K562 (cell line): ENCODE measurements around the gene GPM6B. TPM values are rescaled to one million over a fixed set of nuclear protein-coding genes. Genes with fewer than 3 reads are reported as not detected.
A peak's percentile ranks its signal among the peaks of the same experiment; 100 is the strongest.

Experiments used
- ATAC-seq: fragments of 200-7000 bp; cut with Tn5 transposase; 3 replicates; pipeline ENCODE4 v1.9.1; 2020; ENCODE audit warnings: moderate library complexity
- BruUV-seq: library from RNA; stranded (reverse); fragments of 400-500 nt; replicated peaks from 2 replicates; lab custom pipeline; 2021; lab: Mats Ljungman, UMichigan
- CTCF ChIA-PET: fragments of 300-600 bp; formaldehyde crosslinking; extraction: SDS; loops from one replicate; lab custom pipeline; 2021; ENCODE audit warnings: low intra/inter-chr PET ratio; lab: Yijun Ruan, JAX
- POLR2A ChIA-PET: fragments of 300-600, 350-650 bp; sonication (Branson Sonifier 250); formaldehyde crosslinking; extraction: SDS; loops from one replicate; lab custom pipeline; 2021; ENCODE audit warnings: antibody characterized with exemption, inconsistent platforms; lab: Yijun Ruan, JAX
- DNase-seq, 4 experiments: peaks; one replicate each; pipeline versions ENCODE4 v3.0.0 to v3.0.0-alpha.2; 2011 to 2018; ENCODE audit warnings: low spot score in 3 of 4, mixed read lengths in 3 of 4; ENCODE audit errors: extremely low read depth in 1 of 4
- FAIRE-seq: peaks from 2 replicates; lab custom pipeline; 2011; peaks lifted over from hg19 to GRCh38; lab: Jason Lieb, UNC
- H2AFZ ChIP-seq: 2 replicates; pipeline ENCODE4 v1.6.0; 2011; ENCODE audit warnings: low read depth, low read length, control low read depth, inconsistent platforms
- H3K27ac ChIP-seq: fragments of 200-600 bp; 3 replicates; pipeline ENCODE4 v1.8.0; 2011; ENCODE audit warnings: low read depth, mild to moderate bottlenecking, control low read depth, inconsistent platforms, low read length, moderate library complexity, mixed read lengths; ENCODE audit errors: extremely low read depth
- H3K27me3 ChIP-seq, 2 experiments: fragments of 300-600 bp in 1 of 2; 2 replicates in 1 of 2; 3 replicates in 1 of 2; pipeline versions ENCODE4 v1.6.0 to v1.8.0; 2011; ENCODE audit warnings: inconsistent platforms in 2 of 2, low read length in 2 of 2, mild to moderate bottlenecking in 1 of 2, mixed read lengths in 1 of 2, moderate library complexity in 1 of 2; ENCODE audit not compliant: control insufficient read depth in 2 of 2, insufficient read depth in 2 of 2
- H3K36me3 ChIP-seq: fragments of 300-600 bp; 3 replicates; pipeline ENCODE4 v1.8.0; 2011; ENCODE audit warnings: mild to moderate bottlenecking, low read length, inconsistent platforms; ENCODE audit not compliant: control insufficient read depth, insufficient read depth
- H3K4me1 ChIP-seq, 2 experiments: fragments of 200-600 bp in 1 of 2; replicated peaks in 1 of 2; 2 replicates in 1 of 2; 3 replicates in 1 of 2; pipeline versions ENCODE4 v1.5.1 to v1.8.0; 2011; ENCODE audit warnings: inconsistent platforms in 2 of 2, low read length in 2 of 2, mild to moderate bottlenecking in 1 of 2, mixed read lengths in 1 of 2, moderate library complexity in 1 of 2; ENCODE audit not compliant: control insufficient read depth in 2 of 2, insufficient read depth in 2 of 2
- H3K4me2 ChIP-seq: 2 replicates; pipeline ENCODE4 v1.6.1; 2011; ENCODE audit warnings: low read length, control low read depth, inconsistent platforms, mixed read lengths; ENCODE audit not compliant: insufficient read depth
- H3K4me3 ChIP-seq: fragments of 200-600 bp; sonication (generic), shearing (Covaris generic); 2 replicates; pipeline ENCODE4 v1.5.1; 2016; ENCODE audit warnings: control low read depth, inconsistent platforms
- H3K79me2 ChIP-seq: fragments of 200-600 bp; 3 replicates; pipeline ENCODE4 v1.8.0; 2011; ENCODE audit warnings: low read length, inconsistent platforms; ENCODE audit not compliant: control insufficient read depth, insufficient read depth
- H3K9ac ChIP-seq, 2 experiments: 2 replicates each; pipeline versions ENCODE4 v1.6.0 to v1.6.1; 2011; ENCODE audit warnings: low read depth in 2 of 2, low read length in 2 of 2, control low read depth in 1 of 2, inconsistent platforms in 1 of 2, mild to moderate bottlenecking in 1 of 2, mixed read lengths in 1 of 2; ENCODE audit not compliant: insufficient read depth in 1 of 2
- H3K9me1 ChIP-seq: one replicate; pipeline ENCODE4 v1.6.0; 2011; ENCODE audit warnings: inconsistent platforms, mild to moderate bottlenecking, low read length, moderate library complexity; ENCODE audit not compliant: control insufficient read depth, insufficient read depth
- H3K9me3 ChIP-seq: replicated peaks from 2 replicates; pipeline ENCODE4 v1.5.1; 2011; ENCODE audit warnings: low read depth, low read length, inconsistent platforms; ENCODE audit not compliant: control insufficient read depth, insufficient read depth
- H4K20me1 ChIP-seq: replicated peaks from 2 replicates; pipeline ENCODE4 v1.6.1; 2011; ENCODE audit warnings: low read length, inconsistent platforms, mixed read lengths; ENCODE audit not compliant: control insufficient read depth, insufficient read depth
- CTCFL ChIP-seq: IDR thresholded peaks from 2 replicates; pipeline ENCODE4 v1.6.1; 2011; ENCODE audit warnings: borderline replicate concordance, low read depth, mild to moderate bottlenecking, moderate library complexity, low read length; ENCODE audit not compliant: insufficient read depth, poor library complexity, severe bottlenecking
- EGR1 ChIP-seq: fragments of 450-650 bp; conservative IDR thresholded peaks from 2 replicates; pipeline ENCODE4 v1.6.1; 2017; ENCODE audit warnings: mild to moderate bottlenecking
- ERF ChIP-seq: fragments of 450-650 bp; formaldehyde crosslinking; IDR thresholded peaks from 2 replicates; pipeline ENCODE4 v1.4.0; 2020; ENCODE audit warnings: mild to moderate bottlenecking, mixed read lengths
- HBP1 ChIP-seq: fragments of 450-650 bp; formaldehyde crosslinking; IDR thresholded peaks from 2 replicates; pipeline ENCODE4 v1.4.0; 2022; ENCODE audit warnings: missing genetic modification characterization
- IRF2 ChIP-seq: sonication (generic); formaldehyde crosslinking; IDR thresholded peaks from 2 replicates; pipeline ENCODE4 v1.8.1; 2022; ENCODE audit warnings: mild to moderate bottlenecking, missing genetic modification reagents
- MEIS2 ChIP-seq: fragments of 450-650 bp; IDR thresholded peaks from 2 replicates; pipeline ENCODE4 v1.6.1; 2014; ENCODE audit warnings: mild to moderate bottlenecking; ENCODE audit not compliant: partially characterized antibody
- NFE2 ChIP-seq: IDR thresholded peaks from 2 replicates; pipeline ENCODE4 v1.6.1; 2014; ENCODE audit warnings: antibody characterized with exemption, low read depth
- SMC3 ChIP-seq: conservative IDR thresholded peaks from 2 replicates; pipeline ENCODE4 v1.6.1; 2011; ENCODE audit warnings: low read depth, low read length, improper control_type of control experiment; ENCODE audit not compliant: insufficient read depth
- ZNF444 ChIP-seq: fragments of 250-450 bp; sonication (Bioruptor Pico); IDR thresholded peaks from 2 replicates; pipeline ENCODE4 v1.4.0; 2020; ENCODE audit warnings: mild to moderate bottlenecking, moderate library complexity
- ZNF445 ChIP-seq: fragments of 250-450 bp; sonication (Bioruptor Pico); IDR thresholded peaks from 2 replicates; pipeline ENCODE4 v1.4.0; 2020; ENCODE audit warnings: low read depth, mild to moderate bottlenecking, moderate library complexity
- WGBS: fragments of 100-300 bp; shearing (Covaris generic); methylation state at CpG from one replicate; pipeline ENCODE4 v1.1.6; 2016; ENCODE audit warnings: low coverage, mixed read lengths; ENCODE audit not compliant: insufficient coverage; ENCODE audit errors: missing lambda C conversion rate; 5-methylcytosine and 5-hydroxymethylcytosine counted together
- in situ Hi-C: fragments of 300-500 bp; cut with MboI; formaldehyde crosslinking; loops from 4 replicates; pipeline ENCODE4 v1.15.0; 2018; ENCODE audit warnings: inconsistent platforms, mixed read lengths
- intact Hi-C: fragments of 100-400 bp; cut with micrococcal nuclease; formaldehyde crosslinking; loops from 2 replicates; pipeline ENCODE4 v1.14.2; 2022
- polyA plus RNA-seq, 8 experiments: library from polyadenylated mRNA; depleted of rRNA in 4 of 8; stranded (reverse) in 5 of 8; unstranded in 3 of 8; fragments of >200 nt; fragmentation: Nextera tagmentation in 2 of 8; fragmentation: Illumina TruSeq in 1 of 8; extraction: Ambion mirVana in 2 of 8; extraction: Trizol in 1 of 8; gene quantifications; 2 replicates each; pipeline versions ENCODE4 v1.2.1 to v1.2.3, GENCODE V29; 2011 to 2014; ENCODE audit warnings: inconsistent platforms in 1 of 8, missing spikeins in 1 of 8
- total RNA-seq, 7 experiments: library from RNA; depleted of rRNA in 6 of 7; stranded (reverse); fragments of >200 nt in 6 of 7; fragmentation: Illumina TruSeq in 2 of 7; extraction: Trizol in 2 of 7; gene quantifications; 2 replicates each; pipeline versions ENCODE4 v1.2.1 to v1.2.3, GENCODE V29; 2011 to 2021; ENCODE audit warnings: low replicate concordance in 1 of 7

The GPM6B gene
- total and polyA plus RNA-seq, 9 of the 15 experiments (the other 6 are each of a cell fraction or from before 2014, with no cell fraction given) = 0.14 to 0.32 TPM; not detected in 7

DNA sequence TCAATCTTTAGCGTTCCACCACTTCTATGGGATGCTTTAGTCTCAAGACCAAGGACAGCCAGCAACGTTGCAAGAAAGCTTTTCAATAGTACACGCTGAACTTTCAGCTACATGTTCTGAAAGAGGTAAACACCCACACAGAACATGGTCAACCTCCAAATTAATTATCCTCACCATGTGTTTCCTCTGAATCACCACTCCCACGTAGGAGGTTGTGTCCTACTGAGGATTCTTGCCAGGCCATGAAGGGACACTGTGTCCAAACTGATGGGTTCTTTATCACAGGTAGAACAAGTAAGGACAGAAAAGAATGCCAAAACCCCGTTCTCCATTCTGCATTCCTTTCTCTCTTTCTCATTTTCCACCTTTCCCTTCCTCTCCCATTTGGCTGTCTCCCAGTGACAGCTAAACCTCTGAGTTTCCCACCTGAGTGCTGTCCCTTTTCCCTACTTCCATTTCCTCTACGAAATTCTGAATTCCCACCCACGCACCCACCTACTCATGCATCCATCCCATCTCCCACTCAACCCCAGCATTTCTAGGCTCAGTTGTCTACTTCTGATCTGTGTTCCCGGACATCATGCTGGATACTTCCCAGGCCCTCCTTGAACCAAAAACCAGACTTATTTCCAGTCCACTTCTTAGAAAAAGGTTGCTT is 29.0 kb upstream of the GPM6B start:
- Histone ChIP-seq H3K9ac (no peak overlapping the region), H3K9me3 (no peaks in the 10 kb centered on the region), H3K79me2 (no peaks in the 10 kb centered on the region), H3K9me1 (no peaks in the 10 kb centered on the region), H3K27me3 (no peaks in the 10 kb centered on the region), H3K36me3 (no peaks in the 10 kb centered on the region)
- 0% methylated on average over 5 of the region's 8 CpGs for WGBS
- CTCF ChIA-PET = no interaction called here
- in situ Hi-C loops = no loop called here
- TF ChIP-seq EGR1 (peak; percentile 55), MEIS2 (no peak)
- TF ChIP-seq, all 486 proteins: peak for 1
- Histone ChIP-seq H3K4me2 (no peak overlapping the region), H4K20me1 (no peaks in the 10 kb centered on the region), H2AFZ (no peak overlapping the region), H3K27ac (no peak overlapping the region), H3K4me1 (no peaks in the 10 kb centered on the region; a peak in 1 of 5 replicates), H3K4me3 (no peak overlapping the region)
- BruUV-seq = no TSS peak
- FAIRE-seq (no peak), DNase-seq (no peak), ATAC-seq (no peak)
- POLR2A ChIA-PET = no interaction called here
- intact Hi-C loops = no loop called here

DNA sequence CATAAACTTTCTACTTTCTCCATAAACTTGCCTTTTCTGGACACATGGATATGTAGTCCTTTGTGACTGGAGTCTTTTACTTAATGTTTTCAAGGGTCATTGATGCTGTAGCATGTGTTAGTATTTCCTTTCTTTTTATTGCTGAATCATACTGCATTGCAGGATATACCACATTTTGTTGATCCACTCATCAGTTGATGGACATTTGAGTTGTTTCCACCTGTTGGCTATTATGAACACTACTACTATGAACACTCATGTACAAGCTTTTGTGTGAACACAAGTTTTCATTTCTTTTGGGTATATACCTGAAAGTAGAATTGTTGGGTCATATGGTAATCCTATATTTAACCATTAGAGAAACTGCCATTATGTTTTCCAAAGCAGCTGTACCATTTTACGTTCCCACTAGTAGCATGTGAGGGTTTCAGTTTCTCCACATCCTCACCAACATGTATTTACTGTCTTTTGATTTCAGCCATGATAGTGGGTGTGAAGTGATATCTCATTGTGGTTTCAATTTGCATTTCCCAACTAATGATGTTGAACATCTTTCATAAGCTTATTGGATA is 26.3 kb upstream of the GPM6B start:
- BruUV-seq = no TSS peak
- Histone ChIP-seq H4K20me1 (no peaks in the 10 kb centered on the region), H3K4me1 (no peaks in the 10 kb centered on the region; a peak in 1 of 5 replicates), H3K27me3 (no peaks in the 10 kb centered on the region; a peak in 1 of 5 replicates), H3K4me3 (no peak overlapping the region), H3K36me3 (no peaks in the 10 kb centered on the region), H3K27ac (no peak overlapping the region), H2AFZ (no peak overlapping the region), H3K9ac (no peak overlapping the region), H3K4me2 (no peak overlapping the region), H3K9me3 (no peaks in the 10 kb centered on the region), H3K79me2 (no peaks in the 10 kb centered on the region), H3K9me1 (no peaks in the 10 kb centered on the region)
- FAIRE-seq = no peak
- ChIA-PET CTCF (no interaction called here), POLR2A (interaction anchor here (0.7 to 1.1 kb wide), 2 partner anchors 11 to 14 kb away, joined by 3 to 5 read pairs; no protein-coding TSS in a partner anchor)
- no peak for ATAC-seq
- in situ Hi-C loops = no loop called here
- no peak for DNase-seq
- intact Hi-C loops = no loop called here
- 0% methylated on average over 1 of the region's 1 CpG for WGBS
- TF ChIP-seq ZNF444 (CRISPR knock-in tag) (no peak), NFE2 (0 out of 2 replicates have a peak, but pooled peaks have one; percentile 28), ERF (no peak), SMC3 (no peak), ZNF445 (CRISPR knock-in tag) (no peak), CTCFL (no peak), HBP1 (CRISPR knock-in tag) (no peak), IRF2 (CRISPR knock-in tag) (no peak)
